Endothelial cell of umbilical vein (primary cell): Measurements from ENCODE around the gene PLEKHG7.

Experiments used
- EZH2 ChIP-seq: IDR thresholded peaks from 2 replicates; pipeline ENCODE4 v1.6.1; 2012; ENCODE audit warnings: borderline replicate concordance, low read depth, mild to moderate bottlenecking, moderate library complexity, low read length, inconsistent platforms; ENCODE audit not compliant: severe bottlenecking
- FOS ChIP-seq: IDR thresholded peaks from 2 replicates; pipeline ENCODE4 v1.6.1; 2011; ENCODE audit warnings: mild to moderate bottlenecking, low read length, moderate library complexity, borderline replicate concordance; ENCODE audit not compliant: insufficient read depth
- GATA2 ChIP-seq: IDR thresholded peaks from 2 replicates; pipeline ENCODE4 v1.7.0; 2011; ENCODE audit warnings: low read depth, mild to moderate bottlenecking, moderate library complexity, mixed read lengths, low read length; ENCODE audit not compliant: insufficient read length, insufficient read depth
- MYC ChIP-seq: IDR thresholded peaks from one replicate; pipeline ENCODE4 v1.6.1; 2011; ENCODE audit warnings: mild to moderate bottlenecking, low read depth, low read length
- POLR2A ChIP-seq: IDR thresholded peaks from 2 replicates; pipeline ENCODE4 v1.6.1; 2012; ENCODE audit warnings: low read depth, mild to moderate bottlenecking, control low read depth, low read length
- POLR2AphosphoS5 ChIP-seq: IDR thresholded peaks from 2 replicates; pipeline ENCODE4 v1.6.1; 2012; ENCODE audit warnings: low read depth, mild to moderate bottlenecking, control low read depth, low read length, moderate library complexity; ENCODE audit not compliant: insufficient read depth
- TF ChIP-seq, protein P1 (sequence below), 2 donors: IDR thresholded peaks; 1 replicate in 1 of 2; 2 replicates in 1 of 2; pipeline ENCODE4 v1.5.1; 2011; ENCODE audit warnings: low read length in 2 of 2, mild to moderate bottlenecking in 2 of 2, moderate library complexity in 2 of 2, control low read depth in 1 of 2, inconsistent platforms in 1 of 2, low read depth in 1 of 2; ENCODE audit not compliant: insufficient read depth in 1 of 2; ENCODE audit errors: extremely low read depth in 1 of 2
- TF ChIP-seq, protein P2 (sequence below): IDR thresholded peaks from 2 replicates; pipeline ENCODE4 v1.6.1; 2011; ENCODE audit not compliant: insufficient read depth, insufficient read length

DNA sequence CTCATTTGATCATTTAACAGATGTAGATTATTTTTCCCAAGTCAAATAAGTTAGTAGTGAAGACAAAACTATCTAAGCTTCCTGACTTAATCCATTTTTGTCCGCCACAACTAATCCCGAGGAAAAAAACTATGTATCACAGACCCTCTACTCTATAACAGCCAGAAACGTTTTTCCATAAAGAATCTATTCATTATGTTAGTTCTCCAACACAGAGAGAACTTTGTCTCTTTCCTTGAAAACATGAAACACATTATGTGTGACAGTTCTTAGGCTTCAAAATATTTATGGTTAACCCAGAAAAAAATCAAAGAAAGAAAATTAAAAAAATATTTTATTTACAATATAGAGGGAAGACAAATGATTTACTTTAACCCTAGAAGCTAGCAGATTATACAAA is 100.1 kb downstream of the PLEKHG7 start:
- TF ChIP-seq MYC (no peak), POLR2A (no peak), EZH2 (no peak), FOS (no peak), POLR2AphosphoS5 (no peak), GATA2 (no peak)
- TF ChIP-seq, protein P1, sequence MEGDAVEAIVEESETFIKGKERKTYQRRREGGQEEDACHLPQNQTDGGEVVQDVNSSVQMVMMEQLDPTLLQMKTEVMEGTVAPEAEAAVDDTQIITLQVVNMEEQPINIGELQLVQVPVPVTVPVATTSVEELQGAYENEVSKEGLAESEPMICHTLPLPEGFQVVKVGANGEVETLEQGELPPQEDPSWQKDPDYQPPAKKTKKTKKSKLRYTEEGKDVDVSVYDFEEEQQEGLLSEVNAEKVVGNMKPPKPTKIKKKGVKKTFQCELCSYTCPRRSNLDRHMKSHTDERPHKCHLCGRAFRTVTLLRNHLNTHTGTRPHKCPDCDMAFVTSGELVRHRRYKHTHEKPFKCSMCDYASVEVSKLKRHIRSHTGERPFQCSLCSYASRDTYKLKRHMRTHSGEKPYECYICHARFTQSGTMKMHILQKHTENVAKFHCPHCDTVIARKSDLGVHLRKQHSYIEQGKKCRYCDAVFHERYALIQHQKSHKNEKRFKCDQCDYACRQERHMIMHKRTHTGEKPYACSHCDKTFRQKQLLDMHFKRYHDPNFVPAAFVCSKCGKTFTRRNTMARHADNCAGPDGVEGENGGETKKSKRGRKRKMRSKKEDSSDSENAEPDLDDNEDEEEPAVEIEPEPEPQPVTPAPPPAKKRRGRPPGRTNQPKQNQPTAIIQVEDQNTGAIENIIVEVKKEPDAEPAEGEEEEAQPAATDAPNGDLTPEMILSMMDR (IDR thresholded peaks at IDR 0.05; ENCODE audit: extremely low read depth in 1 of 2, insufficient read depth in 1 of 2, low read depth in 1 of 2, low read length in 2 of 2) = no peak
- TF ChIP-seq, protein P2, sequence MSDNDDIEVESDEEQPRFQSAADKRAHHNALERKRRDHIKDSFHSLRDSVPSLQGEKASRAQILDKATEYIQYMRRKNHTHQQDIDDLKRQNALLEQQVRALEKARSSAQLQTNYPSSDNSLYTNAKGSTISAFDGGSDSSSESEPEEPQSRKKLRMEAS = no peak
